HepG2 (cell line): Measurements from ENCODE around the gene AFAP1. TPM values are rescaled to one million over a fixed set of nuclear protein-coding genes. Genes with fewer than 3 reads are reported as not detected.

Experiments
- ARID2 ChIP-seq: sonication (generic); formaldehyde crosslinking; IDR thresholded peaks from 2 replicates; pipeline ENCODE4 v1.8.1; 2022; ENCODE audit warnings: mild to moderate bottlenecking, missing genetic modification reagents, borderline replicate concordance
- CEBPB ChIP-seq: IDR thresholded peaks from 2 replicates; pipeline ENCODE4 v1.6.1; 2011; ENCODE audit warnings: low read depth, low read length, improper control_type of control experiment, borderline replicate concordance
- CENPT ChIP-seq: sonication (generic); formaldehyde crosslinking; IDR thresholded peaks from 2 replicates; pipeline ENCODE4 v1.8.0; 2022; ENCODE audit warnings: low read depth, mild to moderate bottlenecking, moderate library complexity, missing genetic modification reagents
- GABPB1 ChIP-seq: IDR thresholded peaks from 2 replicates; pipeline ENCODE4 v1.6.1; 2016; ENCODE audit warnings: mild to moderate bottlenecking, missing genetic modification reagents, moderate library complexity, missing compliant biosample characterization
- GZF1 ChIP-seq: sonication (generic); formaldehyde crosslinking; IDR thresholded peaks from 2 replicates; pipeline ENCODE4 v1.5.1; 2020; ENCODE audit warnings: mild to moderate bottlenecking, missing genetic modification reagents
- IRF1 ChIP-seq: sonication (generic); formaldehyde crosslinking; IDR thresholded peaks from 2 replicates; pipeline ENCODE4 v1.4.0; 2020; ENCODE audit warnings: low read depth, mild to moderate bottlenecking, missing genetic modification reagents
- MBD4 ChIP-seq: IDR thresholded peaks from 2 replicates; pipeline ENCODE4 v1.6.1; 2012; ENCODE audit warnings: low read length, inconsistent platforms, borderline replicate concordance
- MXD1 ChIP-seq: sonication (generic); formaldehyde crosslinking; IDR thresholded peaks from 2 replicates; pipeline ENCODE4 v1.4.0; 2020; ENCODE audit warnings: mild to moderate bottlenecking, missing genetic modification reagents
- NCOA2 ChIP-seq: sonication (generic); formaldehyde crosslinking; IDR thresholded peaks from 2 replicates; pipeline ENCODE4 v1.8.0; 2022; ENCODE audit warnings: inconsistent platforms
- NFE2L2 ChIP-seq: fragments of 150-350 bp; IDR thresholded peaks from 2 replicates; pipeline ENCODE4 v1.6.1; 2014; ENCODE audit warnings: low read length
- RERE ChIP-seq: IDR thresholded peaks from 2 replicates; pipeline ENCODE4 v1.6.1; 2016; ENCODE audit warnings: low read depth, missing genetic modification reagents, missing compliant biosample characterization
- SP2 ChIP-seq: sonication (generic); formaldehyde crosslinking; IDR thresholded peaks from 2 replicates; pipeline ENCODE4 v1.5.1; 2020; ENCODE audit warnings: mild to moderate bottlenecking, missing genetic modification reagents
- YEATS2 ChIP-seq: sonication (generic); formaldehyde crosslinking; IDR thresholded peaks from 2 replicates; pipeline ENCODE4 v1.4.0; 2020; ENCODE audit warnings: missing genetic modification reagents, borderline replicate concordance
- ZFP36L1 ChIP-seq: sonication (generic); formaldehyde crosslinking; IDR thresholded peaks from 2 replicates; pipeline ENCODE4 v1.8.0; 2022; ENCODE audit warnings: mild to moderate bottlenecking, missing genetic modification reagents, moderate library complexity
- ZNF232 ChIP-seq: sonication (generic); formaldehyde crosslinking; IDR thresholded peaks from 2 replicates; pipeline ENCODE4 v1.4.0; 2020; ENCODE audit warnings: missing genetic modification reagents, borderline replicate concordance
- ZNF251 ChIP-seq: sonication (generic); formaldehyde crosslinking; IDR thresholded peaks from 2 replicates; pipeline ENCODE4 v1.9.0; 2021; ENCODE audit warnings: mild to moderate bottlenecking, missing genetic modification reagents
- ZNF296 ChIP-seq: sonication (generic); formaldehyde crosslinking; conservative IDR thresholded peaks from 2 replicates; pipeline ENCODE4 v1.5.0; 2020; ENCODE audit warnings: mild to moderate bottlenecking, missing genetic modification reagents
- ZNF382 ChIP-seq: sonication (generic); formaldehyde crosslinking; IDR thresholded peaks from 2 replicates; pipeline ENCODE4 v1.5.0; 2020; ENCODE audit warnings: missing genetic modification reagents, mild to moderate bottlenecking, borderline replicate concordance
- ZNF44 ChIP-seq: sonication (generic); formaldehyde crosslinking; IDR thresholded peaks from 2 replicates; pipeline ENCODE4 v1.5.1; 2020; ENCODE audit warnings: mild to moderate bottlenecking, missing genetic modification reagents
- ZNF546 ChIP-seq: sonication (generic); formaldehyde crosslinking; conservative IDR thresholded peaks from 2 replicates; pipeline ENCODE4 v1.8.1; 2023; ENCODE audit warnings: mild to moderate bottlenecking, missing genetic modification reagents
- polyA plus RNA-seq, 8 experiments: library from polyadenylated mRNA; depleted of rRNA in 3 of 8; stranded (reverse) in 7 of 8; unstranded in 1 of 8; fragments of >200 nt; fragmentation: Illumina TruSeq in 4 of 8; extraction: Trizol in 4 of 8; gene quantifications; 2 replicates each; pipeline versions ENCODE4 v1.2.1 to v1.2.3, GENCODE V29; 2011 to 2016; ENCODE audit warnings: low read depth in 4 of 8, missing spikeins in 1 of 8, mixed read lengths in 1 of 8; ENCODE audit not compliant: insufficient read depth in 1 of 8
- total RNA-seq, 5 experiments: library from RNA; depleted of rRNA; stranded (reverse); fragments of >200 nt; fragmentation: Illumina TruSeq; extraction: Trizol; gene quantifications; 2 replicates each; pipeline ENCODE4 v1.2.3, GENCODE V29; 2016; ENCODE audit warnings: low read depth in 1 of 5
- TF ChIP-seq, protein P1 (sequence below): sonication (generic); formaldehyde crosslinking; IDR thresholded peaks from 2 replicates; pipeline ENCODE4 v1.4.0; 2020; ENCODE audit warnings: missing genetic modification reagents, borderline replicate concordance

The AFAP1 gene
- total and polyA plus RNA-seq, 2 of the 13 experiments (the other 11 are each of a cell fraction or from before 2014, with no cell fraction given) = 2.5 TPM

GRCh38 chr4:7805533-7806337 is 133.9 kb downstream of the AFAP1 start (continued):
- TF ChIP-seq CEBPB (peak; percentile 98), ZNF382 (CRISPR knock-in tag) (no peak), ZNF44 (CRISPR knock-in tag) (no peak), MBD4 (no peak), MXD1 (no peak), RERE (CRISPR knock-in tag) (peak; percentile 71; the same call in 1 of the 2 replicates), NFE2L2 (no peak), GABPB1 (CRISPR knock-in tag) (no peak; the same call in 1 of the 2 replicates), ZNF251 (no peak), YEATS2 (CRISPR knock-in tag) (no peak), CENPT (CRISPR knock-in tag) (no peak), ARID2 (no peak; the same call in 1 of the 2 replicates), ZFP36L1 (no peak), ZNF232 (CRISPR knock-in tag) (no peak), GZF1 (no peak), NCOA2 (CRISPR knock-in tag) (peak; percentile 87), ZNF296 (CRISPR knock-in tag) (no peak), ZNF546 (CRISPR knock-in tag) (no peak), IRF1 (CRISPR knock-in tag) (no peak), SP2 (CRISPR knock-in tag) (no peak)
- TF ChIP-seq, protein P1, sequence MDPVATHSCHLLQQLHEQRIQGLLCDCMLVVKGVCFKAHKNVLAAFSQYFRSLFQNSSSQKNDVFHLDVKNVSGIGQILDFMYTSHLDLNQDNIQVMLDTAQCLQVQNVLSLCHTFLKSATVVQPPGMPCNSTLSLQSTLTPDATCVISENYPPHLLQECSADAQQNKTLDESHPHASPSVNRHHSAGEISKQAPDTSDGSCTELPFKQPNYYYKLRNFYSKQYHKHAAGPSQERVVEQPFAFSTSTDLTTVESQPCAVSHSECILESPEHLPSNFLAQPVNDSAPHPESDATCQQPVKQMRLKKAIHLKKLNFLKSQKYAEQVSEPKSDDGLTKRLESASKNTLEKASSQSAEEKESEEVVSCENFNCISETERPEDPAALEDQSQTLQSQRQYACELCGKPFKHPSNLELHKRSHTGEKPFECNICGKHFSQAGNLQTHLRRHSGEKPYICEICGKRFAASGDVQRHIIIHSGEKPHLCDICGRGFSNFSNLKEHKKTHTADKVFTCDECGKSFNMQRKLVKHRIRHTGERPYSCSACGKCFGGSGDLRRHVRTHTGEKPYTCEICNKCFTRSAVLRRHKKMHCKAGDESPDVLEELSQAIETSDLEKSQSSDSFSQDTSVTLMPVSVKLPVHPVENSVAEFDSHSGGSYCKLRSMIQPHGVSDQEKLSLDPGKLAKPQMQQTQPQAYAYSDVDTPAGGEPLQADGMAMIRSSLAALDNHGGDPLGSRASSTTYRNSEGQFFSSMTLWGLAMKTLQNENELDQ = no peak
